ENCODE measurements around the gene ZNF334. TPM values are rescaled to one million over a fixed set of nuclear protein-coding genes. Genes with fewer than 3 reads are reported as not detected.

ZNF334 gene
- total RNA-seq (2022; extraction: Qiagen RNA extraction) = not detected in 5 replicates

DNA sequence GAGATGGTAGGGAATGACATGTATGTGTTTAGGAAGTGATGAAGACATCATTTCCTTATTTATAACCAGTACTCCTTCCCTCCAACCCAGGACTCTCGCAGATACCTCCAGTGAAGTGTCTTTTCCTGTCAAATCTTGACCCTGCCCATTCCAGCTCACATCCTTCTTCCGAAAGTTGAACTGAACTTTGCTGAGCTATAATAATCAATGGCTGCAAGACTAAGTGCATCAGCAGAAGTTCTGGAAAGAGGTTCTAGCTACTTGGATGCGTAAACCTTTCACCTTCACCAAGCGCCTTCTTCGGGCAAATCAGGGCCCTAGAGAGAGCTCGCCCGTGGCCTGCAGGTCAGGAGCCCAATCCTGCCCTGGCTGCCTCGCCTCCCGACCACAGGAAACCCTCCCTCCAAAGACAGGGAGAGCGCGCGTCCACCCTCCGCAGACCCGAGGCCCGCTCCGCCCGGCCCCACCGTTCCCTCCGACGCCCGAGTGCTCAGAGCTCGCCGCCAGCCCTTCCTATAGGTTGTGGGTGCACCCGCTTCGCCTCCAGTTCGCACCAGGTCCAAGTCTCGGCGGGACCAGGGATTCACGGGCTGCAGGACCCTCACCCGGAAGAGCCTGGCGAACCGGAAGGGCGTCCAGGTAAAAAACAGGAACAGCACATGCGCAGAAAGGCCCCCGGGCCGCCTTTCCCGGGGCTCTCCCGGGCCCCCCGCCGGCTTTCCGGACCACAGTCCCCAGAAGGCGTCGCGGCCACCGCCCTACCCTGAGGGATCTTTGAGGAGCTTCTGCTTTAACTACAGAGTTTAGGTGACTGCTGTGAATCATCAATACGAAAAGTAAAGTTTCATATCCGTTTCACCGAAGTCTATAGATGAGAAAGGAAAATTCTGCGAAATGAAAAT, at the start of gene ZNF334:
Gene ZNF334 (minus strand): TSS at position 617 of the 902 bp plus-strand sequence. CDS start 1,457 bp downstream, outside the sequence.

DNA sequence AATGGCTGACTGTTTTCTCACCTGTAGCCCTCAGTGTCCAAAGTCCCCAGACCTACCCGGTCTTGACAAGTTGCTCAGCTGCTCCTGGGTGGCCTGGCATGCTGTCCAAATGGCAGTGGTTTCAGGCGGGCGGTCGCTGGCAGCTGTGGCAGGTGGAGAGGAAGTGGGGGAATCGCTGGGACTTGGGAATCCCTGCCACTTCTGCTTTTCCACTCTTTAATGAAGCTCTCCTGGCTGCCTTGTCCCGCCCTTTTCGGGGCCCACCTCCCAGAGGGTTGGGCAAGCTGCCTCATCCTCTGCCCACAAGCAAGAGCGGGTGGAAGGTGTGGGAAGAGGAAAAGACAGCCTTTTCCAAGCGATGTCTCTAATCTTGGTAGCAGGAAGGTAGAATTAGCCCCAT, 37.1 kb upstream of the ZNF334 start, which contains the start of gene OCSTAMP:
Gene OCSTAMP (minus strand): TSS at position 194 of the 400 bp plus-strand sequence. CDS start 94 bp downstream, at position 100.

Other genes with a start within 250 kb of the ZNF334 start
- 0.04 to 0.05 TPM in 2 of 5 replicates, not detected in the others for gene CDH22, start 205.1 kb downstream of the ZNF334 start, total RNA-seq (2022; extraction: Qiagen RNA extraction)
- 18.5 to 21.3 TPM (median 19.8 TPM) in 5 replicates for gene ELMO2, start 106.9 kb downstream of the ZNF334 start, total RNA-seq (2022; extraction: Qiagen RNA extraction)
- not detected in 5 replicates for gene OCSTAMP, start 37.1 kb upstream of the ZNF334 start, total RNA-seq (2022; extraction: Qiagen RNA extraction)
- not detected in 5 replicates for gene SLC13A3, start 137.9 kb upstream of the ZNF334 start, total RNA-seq (2022; extraction: Qiagen RNA extraction)
- 12.3 to 14.5 TPM (median 12.8 TPM) in 5 replicates for gene TP53RK, start 175.9 kb upstream of the ZNF334 start, total RNA-seq (2022; extraction: Qiagen RNA extraction)
- gene SLC2A10, start 196.1 kb upstream of the ZNF334 start, total RNA-seq (2022; extraction: Qiagen RNA extraction) = not detected in 5 replicates

All from A549 treated with Mapracorat at 1 μM for 4 hours (cell line).